Kidney glomerular epithelial cell (primary cell): Measurements from ENCODE around the gene TOR1B.

Experiments
- DNase-seq: peaks from one replicate; lab custom pipeline; 2025; lab: John Stamatoyannopoulos, UW

Gene TOR1B

DNA sequence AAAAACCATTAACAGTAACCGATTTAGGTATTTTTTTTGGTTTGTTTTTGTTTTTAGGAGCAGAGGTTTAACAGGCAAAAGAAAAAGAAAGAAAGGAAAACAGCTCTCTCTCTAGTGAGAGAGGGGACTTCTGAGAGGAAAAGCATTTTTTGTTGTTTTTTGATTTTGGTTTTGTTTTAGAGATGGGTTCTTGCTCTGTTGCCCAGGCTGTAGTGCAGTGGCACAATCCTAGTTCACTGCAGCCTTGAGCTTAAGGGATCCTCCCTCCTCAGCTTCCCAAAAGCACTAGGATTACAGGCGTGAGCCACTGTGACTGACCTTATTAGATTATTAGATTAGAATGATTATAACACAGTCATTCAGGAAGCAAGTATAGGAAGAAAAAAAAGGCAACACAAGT, 42.4 kb downstream of the TOR1B start:
- DNase-seq = no peak

DNA sequence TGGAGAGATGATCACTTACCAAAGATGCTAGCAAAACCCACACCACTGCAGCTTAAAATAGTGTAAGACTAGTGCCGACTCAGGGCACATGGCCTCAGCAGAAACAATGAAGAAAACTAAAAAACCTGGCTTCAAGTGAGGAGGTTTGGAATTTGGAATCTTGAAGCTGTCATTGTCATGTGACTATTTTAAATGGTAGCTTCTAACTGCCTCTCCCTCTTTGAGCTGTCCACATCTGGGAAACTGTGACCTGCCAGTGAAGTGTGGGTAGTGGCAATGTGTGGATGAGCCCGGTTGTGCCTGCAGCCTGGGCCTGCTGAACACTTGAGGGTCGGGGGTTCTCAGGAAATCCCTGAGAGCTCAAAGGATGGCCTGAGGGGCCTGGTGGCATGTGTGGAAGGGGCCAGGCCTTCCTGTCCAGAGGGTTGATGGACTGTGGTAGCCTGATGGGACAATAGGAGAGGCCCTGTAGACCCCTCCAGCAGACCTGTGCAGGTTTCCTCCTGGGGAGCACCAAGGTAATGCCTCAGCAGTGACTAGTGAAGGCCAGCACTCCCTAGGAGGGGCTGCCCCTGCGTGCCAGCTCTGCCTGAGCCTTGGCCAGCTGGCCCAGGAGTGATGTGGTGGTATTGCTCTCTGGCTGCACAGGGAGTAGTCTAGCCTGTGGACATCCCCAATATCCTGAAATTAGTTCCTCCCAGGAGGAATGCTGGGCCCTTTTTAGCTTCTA, 45.9 kb downstream of the TOR1B start:
- no peak for DNase-seq

DNA sequence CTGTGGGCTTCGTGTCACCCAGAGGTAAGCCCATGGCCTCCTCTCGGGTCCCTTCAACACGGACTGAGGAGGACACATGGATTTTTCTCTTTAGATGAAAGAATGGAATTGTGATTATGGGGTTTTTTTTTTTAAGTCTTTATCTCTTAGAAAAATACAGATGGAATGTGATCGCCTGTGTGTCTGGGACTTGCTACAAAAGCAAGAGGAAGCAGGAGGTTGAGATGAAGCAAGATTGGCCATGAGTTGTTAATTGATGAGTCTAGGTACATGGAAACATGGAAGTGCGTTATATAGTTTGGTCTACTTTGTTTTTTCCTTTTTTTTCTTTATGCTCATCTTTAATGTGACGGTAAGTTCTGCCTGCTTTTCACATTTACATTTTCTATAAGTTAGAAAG, 46.9 kb downstream of the TOR1B start:
- no peak for DNase-seq

DNA sequence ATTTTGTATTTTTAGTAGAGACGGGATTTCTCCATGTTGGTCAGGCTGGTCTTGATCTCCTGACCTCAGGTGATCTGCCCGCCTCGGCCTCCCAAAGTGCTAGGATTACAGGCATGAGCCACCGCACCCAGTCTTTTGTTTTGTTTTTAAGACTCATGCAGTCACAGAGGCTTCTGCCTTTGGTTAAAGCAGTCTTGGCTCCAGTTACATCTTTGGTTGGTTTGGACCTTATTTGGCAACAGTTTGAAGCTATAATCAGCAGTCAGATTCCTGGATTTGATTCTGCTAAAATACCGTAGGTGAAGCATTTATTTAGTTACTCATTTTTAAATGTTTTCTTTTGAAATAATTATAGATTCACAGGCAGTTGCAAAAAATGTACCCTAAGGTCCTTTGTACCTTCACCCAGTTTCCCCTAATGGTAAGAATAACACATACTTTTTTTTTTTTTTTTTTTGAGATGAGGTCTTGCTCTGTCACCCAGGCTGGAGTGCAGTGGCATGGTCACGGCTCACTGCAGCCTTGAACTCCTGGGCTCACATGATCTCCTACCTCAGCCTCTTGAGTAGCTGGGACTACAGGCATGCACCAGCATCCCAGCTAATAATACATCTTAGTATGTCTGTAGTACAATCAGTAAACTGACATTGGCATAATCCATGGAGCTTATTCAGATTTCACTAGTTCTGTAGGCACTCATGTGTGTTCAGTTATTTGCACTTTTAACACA, 48.0 kb downstream of the TOR1B start:
- DNase-seq = no peak

DNA sequence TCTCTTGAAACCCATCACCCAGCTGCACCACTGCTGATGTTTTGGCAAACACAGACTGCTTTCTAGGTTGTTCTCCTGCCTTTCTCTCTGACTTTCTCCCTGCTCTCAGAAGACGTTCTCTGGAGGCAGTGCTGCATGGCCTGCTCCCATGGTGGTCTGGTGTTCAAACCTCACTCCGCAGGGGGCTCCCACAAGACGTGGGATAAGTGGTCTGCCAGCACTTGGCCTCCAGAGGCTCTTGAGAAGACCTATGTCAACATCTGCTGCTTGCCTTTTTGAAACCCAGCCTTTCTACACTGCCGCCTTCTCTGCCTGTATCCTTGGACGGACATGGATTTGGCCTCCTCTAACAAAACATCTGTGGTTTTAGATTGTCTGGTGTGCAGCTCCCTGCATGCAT, 48.8 kb downstream of the TOR1B start:
- DNase-seq = no peak

DNA sequence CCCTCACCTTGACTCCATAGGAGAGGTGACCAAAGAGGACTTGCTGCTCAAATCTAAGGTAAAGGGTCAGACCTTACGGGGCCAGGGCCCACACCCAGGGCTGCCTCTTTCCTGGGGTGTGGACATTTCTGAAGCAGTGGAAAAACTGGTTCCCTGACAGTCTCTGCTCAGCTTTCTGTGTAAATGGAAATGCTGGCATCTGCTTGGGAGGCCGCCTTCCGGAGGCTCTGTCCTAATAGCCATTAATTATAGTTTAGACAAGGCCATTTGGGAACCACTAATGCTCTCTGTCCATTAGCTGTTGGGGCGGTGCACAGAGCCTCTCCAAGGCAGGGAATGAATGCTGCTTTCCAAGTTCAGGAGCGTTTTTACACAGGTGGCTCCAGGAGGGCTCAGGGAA, 49.6 kb downstream of the TOR1B start:
- DNase-seq = no peak

DNA sequence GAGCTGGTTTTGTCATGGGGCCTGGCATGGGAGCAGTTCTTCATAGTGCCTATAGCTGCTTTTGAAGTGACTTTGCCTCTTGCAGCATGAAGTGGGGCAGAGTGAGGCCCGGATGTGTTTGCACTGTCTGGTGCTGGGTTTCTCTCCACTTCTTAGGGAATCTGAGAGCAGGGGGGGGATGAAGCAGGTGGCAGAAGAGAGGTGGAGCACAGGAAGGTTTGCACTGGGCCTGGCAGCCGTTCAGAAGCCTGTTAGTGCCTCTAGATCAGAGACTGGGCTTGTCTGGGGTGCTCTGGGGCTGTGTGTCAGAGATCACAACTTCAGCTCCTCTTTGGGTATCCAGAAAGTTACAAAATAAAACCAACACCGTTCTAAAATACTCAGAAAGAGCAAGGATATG, 50.6 kb downstream of the TOR1B start:
- no peak for DNase-seq

DNA sequence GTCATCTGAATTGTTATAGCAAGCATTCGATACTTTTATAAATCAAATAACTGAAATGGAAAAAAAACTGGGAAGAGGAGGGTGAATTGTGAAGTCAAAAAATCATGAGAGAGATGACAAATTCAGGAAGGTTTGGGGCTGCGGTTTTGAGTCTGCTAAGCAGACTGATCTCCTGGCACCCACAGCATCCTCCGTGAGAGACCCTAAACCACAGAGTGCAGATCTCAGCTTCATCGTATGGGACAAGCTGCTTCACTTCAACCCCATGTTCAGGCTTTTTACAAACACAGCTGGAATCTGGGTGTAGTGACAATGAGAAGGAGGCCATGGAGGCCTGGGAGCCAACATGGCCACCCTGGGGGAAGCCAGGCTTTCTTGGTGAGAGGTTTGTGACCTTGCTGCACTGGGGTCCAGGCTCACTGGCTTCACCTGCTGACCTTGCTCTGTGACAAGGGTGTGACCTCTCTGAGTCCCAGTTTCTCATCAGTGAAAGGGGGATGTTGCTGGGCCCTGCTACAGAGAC, 51.7 kb downstream of the TOR1B start:
- DNase-seq = no peak

DNA sequence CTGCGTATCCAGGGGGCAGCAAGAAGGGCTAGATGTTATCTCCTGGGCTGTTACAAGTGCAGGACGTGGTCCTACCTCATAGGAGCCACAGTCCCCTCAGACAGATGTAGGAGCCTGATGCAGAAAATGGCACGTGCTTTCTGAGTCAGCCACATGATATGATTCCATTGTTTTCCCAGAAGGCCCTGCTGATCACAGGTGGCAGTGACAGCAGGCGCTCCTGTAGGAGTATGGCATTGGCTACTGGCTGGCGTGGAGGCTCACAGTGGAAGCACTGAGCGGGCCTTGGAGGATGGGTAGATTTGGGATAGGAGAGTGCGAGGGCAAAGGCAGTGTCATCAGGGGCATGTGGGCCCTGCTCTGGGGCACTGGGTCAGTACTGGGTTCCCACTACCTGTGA, 54.2 kb downstream of the TOR1B start:
- DNase-seq = no peak

DNA sequence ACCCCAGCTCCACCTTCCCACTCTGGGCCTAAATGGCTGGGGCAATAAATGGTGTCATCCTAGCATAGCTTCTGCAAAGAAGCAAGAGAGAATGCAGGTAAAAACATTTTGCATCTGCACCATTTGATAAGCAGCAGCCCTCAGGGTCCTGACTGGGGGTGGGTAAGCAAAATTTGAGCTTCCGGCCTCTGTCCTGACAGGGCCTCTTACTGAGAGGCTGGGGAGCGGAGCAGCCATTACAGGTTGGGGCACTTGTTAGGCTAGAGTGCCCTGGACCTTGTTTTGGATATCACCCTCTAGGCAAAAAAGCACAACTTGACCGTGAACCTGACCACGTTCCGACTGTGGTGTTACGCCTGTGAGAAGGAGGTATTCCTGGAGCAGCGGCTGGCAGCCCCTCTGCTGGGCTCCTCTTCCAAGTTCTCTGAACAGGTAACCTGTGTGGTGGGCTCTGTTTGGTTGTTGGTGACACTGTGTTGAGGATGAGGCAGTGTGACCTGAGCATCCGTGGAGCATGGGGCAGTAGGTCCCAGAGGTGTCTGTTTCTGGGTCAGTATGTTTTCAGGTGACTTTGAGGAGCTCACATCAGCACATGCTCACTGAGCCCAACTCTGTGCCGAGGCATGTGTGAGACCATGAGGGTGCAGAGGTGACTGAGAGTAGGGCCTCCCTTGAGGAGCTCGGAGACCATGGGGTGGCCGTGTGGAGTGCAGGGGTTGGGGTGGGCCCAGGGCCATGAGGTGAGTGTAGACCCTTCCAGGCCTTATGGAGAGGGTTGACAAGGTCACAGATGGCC, 55.4 kb downstream of the TOR1B start:
- no peak for DNase-seq
